CD4-positive, alpha-beta T cell treated with Interleukin-2 at 100 ng/mL for 4 hours (primary cell): Measurements from ENCODE around the gene CNBP.

Source experiments
- DNase-seq: peaks from one replicate; pipeline ENCODE4 v3.0.0-alpha.2; 2020; ENCODE audit warnings: low spot score

Gene CNBP

GRCh38 chr3:129130291-129130813 lies 53.3 kb downstream of the CNBP start:
- no peak for DNase-seq

- no peak for DNase-seq
Measured at GRCh38 chr3:129128357-129129155, 55.1 kb downstream of the CNBP start.

GRCh38 chr3:129126726-129127280 lies 56.9 kb downstream of the CNBP start:
- DNase-seq = no peak

GRCh38 chr3:129123314-129124060 lies 60.2 kb downstream of the CNBP start:
- DNase-seq = peak; percentile 16

- peak; percentile 17 for DNase-seq
Measured at GRCh38 chr3:129122412-129123011, 61.2 kb downstream of the CNBP start.

GRCh38 chr3:129121792-129122411 lies 61.8 kb downstream of the CNBP start, which contains the start of gene RAB43:
Gene RAB43 (minus strand): TSS chr3:129121804. CDS start chr3:129121489, 315 bp downstream.
- peak; percentile 87 for DNase-seq

GRCh38 chr3:129121016-129121791 lies 62.5 kb downstream of the CNBP start:
- no peak for DNase-seq

- DNase-seq = peak; percentile 92
Measured at GRCh38 chr3:129120254-129121004, 63.3 kb downstream of the CNBP start.

- no peak for DNase-seq
Measured at GRCh38 chr3:129119365-129120100, 64.2 kb downstream of the CNBP start.

GRCh38 chr3:129118745-129119144 lies 65.0 kb downstream of the CNBP start:
- peak; percentile 79 for DNase-seq
